Measurements from ENCODE around the gene HDGFL3. TPM values are rescaled to one million over a fixed set of nuclear protein-coding genes. Genes with fewer than 3 reads are reported as not detected.

Gene HDGFL3
- total and polyA plus RNA-seq, 2 experiments from 2014 or later: 68.6 to 135 TPM

- TF ChIP-seq ZNF462 (CRISPR knock-in tag; IDR thresholded peaks at IDR 0.05) (no peak), EZH2phosphoT487 (IDR thresholded peaks at IDR 0.05; ENCODE audit: unreplicated experiment) (no peak), CREB1 (CRISPR knock-in tag; IDR thresholded peaks at IDR 0.05; ENCODE audit: low read depth) (no peak), ZNF331 (CRISPR knock-in tag; IDR thresholded peaks at IDR 0.05; ENCODE audit: low read depth) (no peak), POLR2AphosphoS5 (IDR thresholded peaks at IDR 0.05; ENCODE audit: low read depth) (no peak), NANOG (IDR thresholded peaks at IDR 0.05; ENCODE audit: borderline replicate concordance) (no peak), CTCF (conservative IDR thresholded peaks at IDR 0.05; ENCODE audit: low read depth in 2 of 2) (no peak), JUNB (IDR thresholded peaks at IDR 0.05; ENCODE audit: unreplicated experiment) (no peak), EZH2 (IDR thresholded peaks at IDR 0.05; ENCODE audit: low read depth, unreplicated experiment) (no peak)
Measured at GRCh38 chr15:83112233-83112955, 95.2 kb downstream of the HDGFL3 start (continued).
